ENCODE measurements around the gene GNG7. TPM values are rescaled to one million over a fixed set of nuclear protein-coding genes. Genes with fewer than 3 reads are reported as not detected.
"Not testable (repeated sequence)": the region's sequence is repeated elsewhere in the genome, so short reads cannot be mapped to it uniquely, and the experiment has no call there.

GNG7 gene
- total RNA-seq, 2 donors from 2014 or later: 5.7 to 12.9 TPM

- Histone ChIP-seq H3K27ac (peak overlapping the region; percentile 76 to 94 (median 91)), H3K4me3 (peak overlapping the region in 1 of 2 donors; percentile 25), H3K4me1 (peaks cover 38% of the 10 kb centered on the region), H3K9me3 (no peaks in the 10 kb centered on the region), H3K27me3 (no peaks in the 10 kb centered on the region), H3K36me3 (replicated peaks in 1 of 2; ENCODE audit: insufficient read depth in 1 of 2, low read depth in 2 of 2) (no peaks in the 10 kb centered on the region)
- 0 to 2% methylated on average over 2 to 43 of the region's 45 CpGs for WGBS, 2 donors
- ATAC-seq (peak; percentile 31), DNase-seq (peak; percentile 61 to 67 (median 64))
- intact Hi-C loops (cut with DNase I): no loop called here
- no peak for TF ChIP-seq POLR2A (IDR thresholded peaks at IDR 0.05)
- no peak for TF ChIP-seq CTCF (IDR thresholded peaks at IDR 0.05)
Observed at GRCh38 chr19:2475018-2475701, 227.3 kb downstream of the GNG7 start.

DNA sequence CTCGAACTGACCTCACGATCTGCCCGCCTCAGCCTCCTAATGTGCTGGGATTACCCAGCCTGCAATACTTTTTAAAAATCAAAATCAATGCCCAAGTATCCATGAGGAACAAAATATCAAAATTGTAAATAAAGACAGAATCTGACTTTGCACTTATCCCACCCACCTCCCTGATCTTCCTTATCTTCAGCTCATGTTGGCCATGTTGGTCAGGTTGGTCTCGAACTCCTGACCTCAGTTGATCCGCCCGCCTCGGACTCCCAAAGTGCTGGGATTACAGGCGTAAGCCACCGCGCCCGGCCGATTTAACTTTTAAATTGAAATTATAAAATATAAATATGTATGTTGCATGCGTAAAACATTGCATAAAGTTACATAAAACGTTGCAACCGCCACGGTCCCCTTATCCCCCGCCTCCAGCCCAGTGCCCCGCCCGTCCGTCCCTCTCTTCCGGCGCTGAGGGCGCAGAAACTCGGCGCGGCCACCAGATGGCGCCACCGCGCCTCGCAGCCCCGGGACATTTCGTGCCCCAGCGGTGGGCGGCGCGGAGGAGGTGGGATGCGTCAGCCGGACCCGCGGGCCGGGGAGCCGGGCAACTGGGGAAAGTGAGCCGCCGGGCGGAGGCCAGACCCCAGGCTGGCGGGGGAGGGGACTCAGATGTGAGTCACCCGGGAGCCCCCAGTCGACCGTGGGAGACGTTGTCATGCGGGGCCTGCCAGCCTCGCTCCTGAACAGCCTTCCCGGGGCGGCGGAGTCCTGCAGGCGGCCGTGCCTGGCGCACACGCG is 228.1 kb downstream of the GNG7 start:
- intact Hi-C loops (cut with DNase I): loop anchor here (5.0 kb wide), 2 partner anchors 108 to 138 kb away; no protein-coding TSS in a partner anchor
- TF ChIP-seq POLR2A (IDR thresholded peaks at IDR 0.05) (peak in 1 of 3 donors; percentile 27), CTCF (IDR thresholded peaks at IDR 0.05) (peak; percentile 91 to 99 (median 97))
- Histone ChIP-seq H3K27ac (peak overlapping the region; percentile 76 to 94 (median 91)), H3K9me3 (no peaks in the 10 kb centered on the region), H3K27me3 (no peaks in the 10 kb centered on the region), H3K36me3 (replicated peaks in 1 of 2; ENCODE audit: insufficient read depth in 1 of 2, low read depth in 2 of 2) (no peaks in the 10 kb centered on the region), H3K4me1 (peaks cover 36% of the 10 kb centered on the region), H3K4me3 (no peak overlapping the region)
- DNase-seq (peak; percentile 84 to 87 (median 86)), ATAC-seq (peak; percentile 52)
- WGBS, 2 donors: 5 to 10% methylated on average over 31 to 60 of the region's 60 CpGs

DNA sequence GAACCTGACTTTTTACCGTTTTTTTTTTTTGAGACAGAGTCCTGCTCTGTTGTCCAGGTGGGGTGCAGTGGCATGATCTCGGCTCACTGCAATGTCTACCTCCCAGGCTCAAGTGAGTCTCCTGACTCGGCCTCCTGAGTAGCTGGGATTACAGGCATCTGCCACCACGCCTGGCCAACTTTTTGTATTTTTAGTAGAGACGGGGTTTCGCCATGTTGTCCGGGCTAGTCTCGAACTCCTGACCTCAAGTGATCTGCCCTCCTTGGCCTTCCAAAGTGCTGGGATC is 232.6 kb downstream of the GNG7 start:
- WGBS, 2 donors: 81 to 86% methylated on average over 8 of the region's 8 CpGs
- intact Hi-C loops (cut with DNase I): loop anchor here (5.0 kb wide), 2 partner anchors 112 to 142 kb away; no protein-coding TSS in a partner anchor
- not testable (repeated sequence) for H3K9me3 ChIP-seq; H3K27me3 ChIP-seq; H3K36me3 ChIP-seq (replicated peaks in 1 of 2; ENCODE audit: insufficient read depth in 1 of 2, low read depth in 2 of 2); H3K27ac ChIP-seq; H3K4me1 ChIP-seq; ATAC-seq; DNase-seq; H3K4me3 ChIP-seq

DNA sequence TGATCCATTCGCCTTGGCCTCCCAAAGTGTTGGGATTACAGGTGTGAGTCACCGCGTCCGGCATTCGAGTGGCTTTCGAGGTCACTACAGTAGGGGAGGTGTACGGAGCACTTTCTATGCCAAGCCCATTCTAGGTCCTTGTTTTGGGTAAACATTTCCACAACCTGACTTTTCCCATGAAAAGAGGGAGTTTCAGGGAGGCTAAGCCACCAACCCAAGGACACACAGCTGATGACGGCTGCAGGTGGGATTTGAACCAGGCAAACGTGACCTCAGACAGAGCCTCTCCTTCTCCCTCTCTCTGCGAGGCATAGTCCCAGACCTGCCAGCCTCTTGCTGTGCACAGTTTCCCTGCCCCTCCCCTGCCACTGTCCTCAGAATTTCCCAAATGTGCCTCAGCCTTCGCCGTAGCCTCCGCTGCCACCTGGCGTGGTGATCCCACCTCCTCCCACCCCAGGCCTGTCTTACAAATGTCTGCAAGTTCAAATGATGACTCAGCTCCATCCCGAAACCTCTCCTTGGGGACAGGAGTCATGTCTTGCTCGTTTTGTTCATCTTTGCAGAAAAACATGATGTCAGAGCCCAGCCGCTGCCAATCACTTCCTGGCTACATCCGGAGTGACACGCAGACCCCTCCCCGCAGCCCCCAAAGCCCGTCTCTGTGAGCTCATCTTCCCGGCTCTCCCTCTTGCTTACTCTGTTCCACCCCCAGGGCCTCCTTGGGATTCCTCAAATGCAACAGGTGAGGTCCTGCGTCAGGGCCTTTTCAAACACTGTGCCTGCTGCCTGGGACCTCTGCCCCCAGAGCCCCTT is 233.2 kb downstream of the GNG7 start:
- ATAC-seq (no peak), DNase-seq (no peak)
- Histone ChIP-seq H3K27me3 (no peaks in the 10 kb centered on the region), H3K4me3 (no peak overlapping the region), H3K36me3 (replicated peaks in 1 of 2; ENCODE audit: insufficient read depth in 1 of 2, low read depth in 2 of 2) (no peaks in the 10 kb centered on the region), H3K4me1 (no peaks in the 10 kb centered on the region), H3K27ac (no peak overlapping the region), H3K9me3 (no peaks in the 10 kb centered on the region)
- TF ChIP-seq CTCF (IDR thresholded peaks at IDR 0.05) (no peak), POLR2A (IDR thresholded peaks at IDR 0.05) (no peak)
- intact Hi-C loops (cut with DNase I): no loop called here
- WGBS, 2 donors: 43 to 63% methylated on average over 20 to 23 of the region's 23 CpGs

DNA sequence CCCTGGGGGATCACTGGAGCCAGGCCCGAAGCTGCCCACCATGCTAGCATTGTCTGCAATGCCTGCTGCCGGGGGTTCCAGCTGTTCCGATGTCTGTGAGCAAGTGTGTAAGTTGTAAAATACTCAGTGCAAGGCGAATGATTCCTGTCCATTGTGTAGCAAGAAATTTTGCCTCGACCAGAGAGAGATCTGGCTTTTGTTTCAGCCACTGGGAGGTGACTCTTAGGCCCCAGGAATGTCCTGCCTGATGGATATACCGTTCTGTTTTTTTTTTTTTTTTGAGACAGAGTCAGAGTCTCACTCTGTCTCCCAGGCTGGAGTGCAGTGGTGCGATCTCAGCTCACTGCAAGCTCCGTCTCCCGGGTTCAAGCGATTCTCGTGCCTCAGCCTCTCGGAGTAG is 233.9 kb downstream of the GNG7 start:
- H3K4me1 ChIP-seq: no peaks in the 10 kb centered on the region
- no peaks in the 10 kb centered on the region for H3K27me3 ChIP-seq
- no peak overlapping the region for H3K27ac ChIP-seq
- TF ChIP-seq CTCF (IDR thresholded peaks at IDR 0.05) (no peak), POLR2A (IDR thresholded peaks at IDR 0.05) (no peak)
- ATAC-seq (no peak), DNase-seq (no peak)
- no peaks in the 10 kb centered on the region for H3K36me3 ChIP-seq (replicated peaks in 1 of 2; ENCODE audit: insufficient read depth in 1 of 2, low read depth in 2 of 2)
- 79 to 82% methylated on average over 12 of the region's 12 CpGs for WGBS, 2 donors
- intact Hi-C loops (cut with DNase I): no loop called here
- no peak overlapping the region for H3K4me3 ChIP-seq
- H3K9me3 ChIP-seq: no peaks in the 10 kb centered on the region
